Peyer's patch (tissue), 4 donors: ENCODE data around the gene MED16.

Experiments
- POLR2A ChIP-seq, 2 donors: fragments of 450-650 bp; IDR thresholded peaks; one replicate each; pipeline ENCODE4 v1.5.1; 2017; ENCODE audit warnings: antibody characterized with exemption in 2 of 2, mild to moderate bottlenecking in 2 of 2, moderate library complexity in 2 of 2
- TF ChIP-seq, protein P1 (sequence below), 6 experiments: fragments of 450-650 bp in 4 of 6; fragments of 200-600 bp in 2 of 6; sonication (generic) in 1 of 6; IDR thresholded peaks; one replicate each; pipeline ENCODE4 v1.5.1; 2017 to 2019; ENCODE audit warnings: antibody characterized with exemption in 6 of 6, mild to moderate bottlenecking in 3 of 6, moderate library complexity in 1 of 6

- TF ChIP-seq, protein P1, sequence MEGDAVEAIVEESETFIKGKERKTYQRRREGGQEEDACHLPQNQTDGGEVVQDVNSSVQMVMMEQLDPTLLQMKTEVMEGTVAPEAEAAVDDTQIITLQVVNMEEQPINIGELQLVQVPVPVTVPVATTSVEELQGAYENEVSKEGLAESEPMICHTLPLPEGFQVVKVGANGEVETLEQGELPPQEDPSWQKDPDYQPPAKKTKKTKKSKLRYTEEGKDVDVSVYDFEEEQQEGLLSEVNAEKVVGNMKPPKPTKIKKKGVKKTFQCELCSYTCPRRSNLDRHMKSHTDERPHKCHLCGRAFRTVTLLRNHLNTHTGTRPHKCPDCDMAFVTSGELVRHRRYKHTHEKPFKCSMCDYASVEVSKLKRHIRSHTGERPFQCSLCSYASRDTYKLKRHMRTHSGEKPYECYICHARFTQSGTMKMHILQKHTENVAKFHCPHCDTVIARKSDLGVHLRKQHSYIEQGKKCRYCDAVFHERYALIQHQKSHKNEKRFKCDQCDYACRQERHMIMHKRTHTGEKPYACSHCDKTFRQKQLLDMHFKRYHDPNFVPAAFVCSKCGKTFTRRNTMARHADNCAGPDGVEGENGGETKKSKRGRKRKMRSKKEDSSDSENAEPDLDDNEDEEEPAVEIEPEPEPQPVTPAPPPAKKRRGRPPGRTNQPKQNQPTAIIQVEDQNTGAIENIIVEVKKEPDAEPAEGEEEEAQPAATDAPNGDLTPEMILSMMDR (IDR thresholded peaks at IDR 0.05), result no peak
- no peak for TF ChIP-seq POLR2A (IDR thresholded peaks at IDR 0.05)
Observed at GRCh38 chr19:926589-927350, 33.8 kb upstream of the MED16 start.
